K562 (cell line): ENCODE data around the gene CCNK. TPM values are rescaled to one million over a fixed set of nuclear protein-coding genes. Genes with fewer than 3 reads are reported as not detected.

ENCODE experiments used
- ATAC-seq: fragments of 200-7000 bp; cut with Tn5 transposase; 3 replicates; pipeline ENCODE4 v1.9.1; 2020; ENCODE audit warnings: moderate library complexity
- BruUV-seq: library from RNA; stranded (reverse); fragments of 400-500 nt; replicated peaks from 2 replicates; lab custom pipeline; 2021; lab: Mats Ljungman, UMichigan
- CTCF ChIA-PET: fragments of 300-600 bp; formaldehyde crosslinking; extraction: SDS; loops from one replicate; lab custom pipeline; 2021; ENCODE audit warnings: low intra/inter-chr PET ratio; lab: Yijun Ruan, JAX
- POLR2A ChIA-PET: fragments of 300-600, 350-650 bp; sonication (Branson Sonifier 250); formaldehyde crosslinking; extraction: SDS; loops from one replicate; lab custom pipeline; 2021; ENCODE audit warnings: antibody characterized with exemption, inconsistent platforms; lab: Yijun Ruan, JAX
- DNase-seq, 4 experiments: peaks; one replicate each; pipeline versions ENCODE4 v3.0.0 to v3.0.0-alpha.2; 2011 to 2018; ENCODE audit warnings: low spot score in 3 of 4, mixed read lengths in 3 of 4; ENCODE audit errors: extremely low read depth in 1 of 4
- FAIRE-seq: peaks from 2 replicates; lab custom pipeline; 2011; peaks lifted over from hg19 to GRCh38; lab: Jason Lieb, UNC
- H2AFZ ChIP-seq: 2 replicates; pipeline ENCODE4 v1.6.0; 2011; ENCODE audit warnings: low read depth, low read length, control low read depth, inconsistent platforms
- H3K27ac ChIP-seq: fragments of 200-600 bp; 3 replicates; pipeline ENCODE4 v1.8.0; 2011; ENCODE audit warnings: low read depth, mild to moderate bottlenecking, control low read depth, inconsistent platforms, low read length, moderate library complexity, mixed read lengths; ENCODE audit errors: extremely low read depth
- H3K27me3 ChIP-seq, 2 experiments: fragments of 300-600 bp in 1 of 2; 2 replicates in 1 of 2; 3 replicates in 1 of 2; pipeline versions ENCODE4 v1.6.0 to v1.8.0; 2011; ENCODE audit warnings: inconsistent platforms in 2 of 2, low read length in 2 of 2, mild to moderate bottlenecking in 1 of 2, mixed read lengths in 1 of 2, moderate library complexity in 1 of 2; ENCODE audit not compliant: control insufficient read depth in 2 of 2, insufficient read depth in 2 of 2
- H3K36me3 ChIP-seq: fragments of 300-600 bp; 3 replicates; pipeline ENCODE4 v1.8.0; 2011; ENCODE audit warnings: mild to moderate bottlenecking, low read length, inconsistent platforms; ENCODE audit not compliant: control insufficient read depth, insufficient read depth
- H3K4me1 ChIP-seq, 2 experiments: fragments of 200-600 bp in 1 of 2; replicated peaks in 1 of 2; 2 replicates in 1 of 2; 3 replicates in 1 of 2; pipeline versions ENCODE4 v1.5.1 to v1.8.0; 2011; ENCODE audit warnings: inconsistent platforms in 2 of 2, low read length in 2 of 2, mild to moderate bottlenecking in 1 of 2, mixed read lengths in 1 of 2, moderate library complexity in 1 of 2; ENCODE audit not compliant: control insufficient read depth in 2 of 2, insufficient read depth in 2 of 2
- H3K4me2 ChIP-seq: 2 replicates; pipeline ENCODE4 v1.6.1; 2011; ENCODE audit warnings: low read length, control low read depth, inconsistent platforms, mixed read lengths; ENCODE audit not compliant: insufficient read depth
- H3K4me3 ChIP-seq: fragments of 200-600 bp; sonication (generic), shearing (Covaris generic); 2 replicates; pipeline ENCODE4 v1.5.1; 2016; ENCODE audit warnings: control low read depth, inconsistent platforms
- H3K79me2 ChIP-seq: fragments of 200-600 bp; 3 replicates; pipeline ENCODE4 v1.8.0; 2011; ENCODE audit warnings: low read length, inconsistent platforms; ENCODE audit not compliant: control insufficient read depth, insufficient read depth
- H3K9ac ChIP-seq, 2 experiments: 2 replicates each; pipeline versions ENCODE4 v1.6.0 to v1.6.1; 2011; ENCODE audit warnings: low read depth in 2 of 2, low read length in 2 of 2, control low read depth in 1 of 2, inconsistent platforms in 1 of 2, mild to moderate bottlenecking in 1 of 2, mixed read lengths in 1 of 2; ENCODE audit not compliant: insufficient read depth in 1 of 2
- H3K9me1 ChIP-seq: one replicate; pipeline ENCODE4 v1.6.0; 2011; ENCODE audit warnings: inconsistent platforms, mild to moderate bottlenecking, low read length, moderate library complexity; ENCODE audit not compliant: control insufficient read depth, insufficient read depth
- H3K9me3 ChIP-seq: replicated peaks from 2 replicates; pipeline ENCODE4 v1.5.1; 2011; ENCODE audit warnings: low read depth, low read length, inconsistent platforms; ENCODE audit not compliant: control insufficient read depth, insufficient read depth
- H4K20me1 ChIP-seq: replicated peaks from 2 replicates; pipeline ENCODE4 v1.6.1; 2011; ENCODE audit warnings: low read length, inconsistent platforms, mixed read lengths; ENCODE audit not compliant: control insufficient read depth, insufficient read depth
- FOXM1 ChIP-seq, 2 experiments: fragments of 450-650 bp in 1 of 2; sonication (generic) in 1 of 2; formaldehyde crosslinking in 1 of 2; IDR thresholded peaks; 2 replicates each; pipeline versions ENCODE4 v1.6.1 to v1.9.0; 2017 to 2022; ENCODE audit warnings: low read depth in 2 of 2, mild to moderate bottlenecking in 2 of 2, missing genetic modification reagents in 1 of 2, moderate library complexity in 1 of 2
- SREBF2 ChIP-seq: sonication (generic); formaldehyde crosslinking; IDR thresholded peaks from 2 replicates; pipeline ENCODE4 v1.4.0; 2020; ENCODE audit warnings: mild to moderate bottlenecking, missing genetic modification reagents
- TEAD4 ChIP-seq, 2 experiments: sonication (generic) in 1 of 2; formaldehyde crosslinking in 1 of 2; IDR thresholded peaks; 2 replicates each; pipeline versions ENCODE4 v1.6.1 to v1.8.0; 2012 to 2022; ENCODE audit warnings: borderline replicate concordance in 1 of 2, inconsistent platforms in 1 of 2, low read length in 1 of 2, mild to moderate bottlenecking in 1 of 2, missing genetic modification reagents in 1 of 2
- WGBS: fragments of 100-300 bp; shearing (Covaris generic); methylation state at CpG from one replicate; pipeline ENCODE4 v1.1.6; 2016; ENCODE audit warnings: low coverage, mixed read lengths; ENCODE audit not compliant: insufficient coverage; ENCODE audit errors: missing lambda C conversion rate; 5-methylcytosine and 5-hydroxymethylcytosine counted together
- in situ Hi-C: fragments of 300-500 bp; cut with MboI; formaldehyde crosslinking; loops from 4 replicates; pipeline ENCODE4 v1.15.0; 2018; ENCODE audit warnings: inconsistent platforms, mixed read lengths
- intact Hi-C: fragments of 100-400 bp; cut with micrococcal nuclease; formaldehyde crosslinking; loops from 2 replicates; pipeline ENCODE4 v1.14.2; 2022
- polyA plus RNA-seq, 8 experiments: library from polyadenylated mRNA; depleted of rRNA in 4 of 8; stranded (reverse) in 5 of 8; unstranded in 3 of 8; fragments of >200 nt; fragmentation: Nextera tagmentation in 2 of 8; fragmentation: Illumina TruSeq in 1 of 8; extraction: Ambion mirVana in 2 of 8; extraction: Trizol in 1 of 8; gene quantifications; 2 replicates each; pipeline versions ENCODE4 v1.2.1 to v1.2.3, GENCODE V29; 2011 to 2014; ENCODE audit warnings: inconsistent platforms in 1 of 8, missing spikeins in 1 of 8
- total RNA-seq, 7 experiments: library from RNA; depleted of rRNA in 6 of 7; stranded (reverse); fragments of >200 nt in 6 of 7; fragmentation: Illumina TruSeq in 2 of 7; extraction: Trizol in 2 of 7; gene quantifications; 2 replicates each; pipeline versions ENCODE4 v1.2.1 to v1.2.3, GENCODE V29; 2011 to 2021; ENCODE audit warnings: low replicate concordance in 1 of 7
- TF ChIP-seq, protein P1 (sequence below), 2 experiments: fragments of 200-800 bp in 1 of 2; sonication (Bioruptor generic) in 1 of 2; sonication (generic) in 1 of 2; formaldehyde crosslinking in 1 of 2; IDR thresholded peaks in 1 of 2; conservative IDR thresholded peaks in 1 of 2; 2 replicates each; pipeline versions ENCODE4 v1.5.0 to v1.6.1; 2016 to 2020; ENCODE audit warnings: missing compliant biosample characterization in 1 of 2, missing genetic modification characterization in 1 of 2, missing genetic modification reagents in 1 of 2

The CCNK gene
- total and polyA plus RNA-seq, 9 of the 15 experiments (the other 6 are each of a cell fraction or from before 2014, with no cell fraction given) = 5.8 to 84.2 (median 16.4) TPM

DNA sequence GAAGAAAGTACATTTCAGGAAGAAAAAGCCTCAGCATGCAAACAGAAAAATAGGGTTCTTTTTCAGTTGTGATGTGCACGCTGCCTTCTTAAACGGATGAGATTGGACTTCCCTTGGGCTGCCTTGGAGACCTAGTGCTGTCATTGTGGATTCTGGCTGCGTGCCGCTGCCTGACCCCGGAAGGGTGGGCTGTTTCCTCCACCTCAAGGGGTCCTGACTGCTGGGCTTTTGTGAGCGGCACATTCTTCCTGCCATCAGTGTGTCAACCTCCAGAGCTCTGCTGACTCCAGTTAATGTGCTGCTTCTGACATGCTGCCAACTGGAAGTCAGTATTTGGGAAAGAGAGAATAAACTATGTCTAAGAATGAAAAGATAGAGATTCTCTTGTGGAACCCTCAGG, 25.1 kb downstream of the CCNK start:
- Histone ChIP-seq H3K9me1 (no peaks in the 10 kb centered on the region), H3K4me1 (peaks cover 0 to 6% of the 10 kb centered on the region in 2 experiments; a peak in 2 of 5 replicates), H3K27me3 (no peaks in the 10 kb centered on the region), H3K4me2 (no peak overlapping the region), H3K79me2 (no peaks in the 10 kb centered on the region), H3K27ac (no peak overlapping the region), H4K20me1 (0 out of 2 replicates have a peak, but pooled peaks cover 7% of the 10 kb centered on the region), H2AFZ (no peak overlapping the region), H3K36me3 (peaks cover 89% of the 10 kb centered on the region), H3K9ac (no peak overlapping the region), H3K9me3 (no peaks in the 10 kb centered on the region), H3K4me3 (no peak overlapping the region)
- no peak for TF ChIP-seq FOXM1 (IDR thresholded peaks at IDR 0.05; ENCODE audit: low read depth)
- no peak for TF ChIP-seq FOXM1 (CRISPR knock-in tag; IDR thresholded peaks at IDR 0.05; ENCODE audit: low read depth)
- TF ChIP-seq SREBF2 (CRISPR knock-in tag) = no peak
- TF ChIP-seq TEAD4 (IDR thresholded peaks at IDR 0.05; ENCODE audit: low read length) = no peak
- TF ChIP-seq TEAD4 (CRISPR knock-in tag; IDR thresholded peaks at IDR 0.05; ENCODE audit: borderline replicate concordance) = no peak
- TF ChIP-seq, protein P1, sequence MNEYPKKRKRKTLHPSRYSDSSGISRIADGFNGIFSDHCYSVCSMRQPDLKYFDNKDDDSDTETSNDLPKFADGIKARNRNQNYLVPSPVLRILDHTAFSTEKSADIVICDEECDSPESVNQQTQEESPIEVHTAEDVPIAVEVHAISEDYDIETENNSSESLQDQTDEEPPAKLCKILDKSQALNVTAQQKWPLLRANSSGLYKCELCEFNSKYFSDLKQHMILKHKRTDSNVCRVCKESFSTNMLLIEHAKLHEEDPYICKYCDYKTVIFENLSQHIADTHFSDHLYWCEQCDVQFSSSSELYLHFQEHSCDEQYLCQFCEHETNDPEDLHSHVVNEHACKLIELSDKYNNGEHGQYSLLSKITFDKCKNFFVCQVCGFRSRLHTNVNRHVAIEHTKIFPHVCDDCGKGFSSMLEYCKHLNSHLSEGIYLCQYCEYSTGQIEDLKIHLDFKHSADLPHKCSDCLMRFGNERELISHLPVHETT (CRISPR knock-in tag; conservative IDR thresholded peaks at IDR 0.05 in 1 of 2, IDR thresholded peaks at IDR 0.05 in 1 of 2) = no peak
- no TSS peak for BruUV-seq
- ATAC-seq (no peak), DNase-seq (no peak), FAIRE-seq (no peak)
- CTCF ChIA-PET = no interaction called here
- 94% methylated on average over 4 of the region's 6 CpGs for WGBS
- POLR2A ChIA-PET = interaction anchor here (1.5 kb wide), 1 partner anchor 13 kb away, joined by 4 read pairs; no protein-coding TSS in a partner anchor
- in situ Hi-C loops = no loop called here
- intact Hi-C loops = no loop called here
